HL-60 (cell line): ENCODE measurements around the gene NET1.

Experiments used
- DNase-seq, 2 experiments: peaks; one replicate each; pipeline ENCODE4 v3.0.0-alpha.2; 2010 to 2020; ENCODE audit warnings: low read depth in 1 of 2, low spot score in 1 of 2
- H3K27ac ChIP-seq: fragments of 250-450 bp; sonication (Bioruptor Pico); replicated peaks from 2 replicates; pipeline ENCODE4 v1.5.1; 2020; ENCODE audit warnings: mild to moderate bottlenecking, moderate library complexity
- H3K27me3 ChIP-seq: fragments of 250-450 bp; sonication (Bioruptor Pico); 2 replicates; pipeline ENCODE4 v1.5.1; 2021; ENCODE audit warnings: mild to moderate bottlenecking, moderate library complexity; ENCODE audit not compliant: insufficient read depth, poor library complexity, severe bottlenecking
- H3K4me3 ChIP-seq: replicated peaks from 2 replicates; pipeline ENCODE4 v1.5.1; 2011; ENCODE audit warnings: mild to moderate bottlenecking, control low read depth, low read length; ENCODE audit not compliant: insufficient read depth
- CTCF ChIP-seq: IDR thresholded peaks from one replicate; pipeline ENCODE4 v1.5.1; 2011; ENCODE audit warnings: low read length, control low read depth, inconsistent platforms; ENCODE audit not compliant: insufficient read depth
- GABPA ChIP-seq: IDR thresholded peaks from 2 replicates; pipeline ENCODE4 v1.6.1; 2012; ENCODE audit warnings: low read depth
- POLR2AphosphoS5 ChIP-seq: IDR thresholded peaks from 2 replicates; pipeline ENCODE4 v1.6.1; 2012; ENCODE audit warnings: low read depth
- SPI1 ChIP-seq: IDR thresholded peaks from 2 replicates; pipeline ENCODE4 v1.6.1; 2012; ENCODE audit warnings: low read depth, mild to moderate bottlenecking, borderline replicate concordance
- TF ChIP-seq, protein P1 (sequence below): IDR thresholded peaks from 2 replicates; pipeline ENCODE4 v1.6.1; 2012; ENCODE audit warnings: low read depth; ENCODE audit not compliant: insufficient replicate concordance

The NET1 gene

GRCh38 chr10:5506751-5507648, 94.6 kb downstream of the NET1 start:
- no peak for DNase-seq
- Histone ChIP-seq H3K27me3 (no peaks in the 10 kb centered on the region), H3K4me3 (no peak overlapping the region), H3K27ac (no peak overlapping the region)
- no peak for TF ChIP-seq POLR2AphosphoS5

DNA sequence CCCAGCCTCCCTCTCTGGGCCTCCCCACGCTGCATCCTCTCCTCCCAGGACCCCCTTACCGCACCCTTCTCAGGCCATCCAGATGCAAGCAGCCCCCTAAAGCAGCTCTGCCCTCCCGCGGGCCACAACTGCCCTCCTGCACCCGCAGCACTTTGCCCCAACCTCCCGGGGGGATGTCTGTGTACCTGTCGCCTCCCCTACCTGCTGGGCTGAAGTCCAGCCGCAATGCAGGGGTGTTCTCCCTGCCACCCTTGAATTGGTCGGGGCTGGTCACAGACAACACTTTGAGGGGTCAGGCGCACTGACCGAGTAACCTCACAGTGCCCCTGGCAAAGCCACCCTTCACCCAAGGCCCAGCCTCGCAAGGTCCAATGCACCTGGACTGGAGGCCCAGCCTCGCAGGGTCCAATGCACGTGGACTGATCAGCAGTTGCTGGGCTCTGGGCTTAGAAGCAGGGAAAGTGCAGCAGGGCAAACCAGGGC, 95.3 kb downstream of the NET1 start:
- Histone ChIP-seq H3K4me3 (no peak overlapping the region), H3K27me3 (no peaks in the 10 kb centered on the region), H3K27ac (no peak overlapping the region)
- no peak for DNase-seq
- no peak for TF ChIP-seq GABPA

GRCh38 chr10:5508161-5508604, 95.8 kb downstream of the NET1 start:
- H3K27ac ChIP-seq, result no peak overlapping the region
- no peak overlapping the region for H3K4me3 ChIP-seq
- TF ChIP-seq POLR2AphosphoS5 (no peak), CTCF (no peak), GABPA (no peak), SPI1 (no peak)
- TF ChIP-seq, protein P1, sequence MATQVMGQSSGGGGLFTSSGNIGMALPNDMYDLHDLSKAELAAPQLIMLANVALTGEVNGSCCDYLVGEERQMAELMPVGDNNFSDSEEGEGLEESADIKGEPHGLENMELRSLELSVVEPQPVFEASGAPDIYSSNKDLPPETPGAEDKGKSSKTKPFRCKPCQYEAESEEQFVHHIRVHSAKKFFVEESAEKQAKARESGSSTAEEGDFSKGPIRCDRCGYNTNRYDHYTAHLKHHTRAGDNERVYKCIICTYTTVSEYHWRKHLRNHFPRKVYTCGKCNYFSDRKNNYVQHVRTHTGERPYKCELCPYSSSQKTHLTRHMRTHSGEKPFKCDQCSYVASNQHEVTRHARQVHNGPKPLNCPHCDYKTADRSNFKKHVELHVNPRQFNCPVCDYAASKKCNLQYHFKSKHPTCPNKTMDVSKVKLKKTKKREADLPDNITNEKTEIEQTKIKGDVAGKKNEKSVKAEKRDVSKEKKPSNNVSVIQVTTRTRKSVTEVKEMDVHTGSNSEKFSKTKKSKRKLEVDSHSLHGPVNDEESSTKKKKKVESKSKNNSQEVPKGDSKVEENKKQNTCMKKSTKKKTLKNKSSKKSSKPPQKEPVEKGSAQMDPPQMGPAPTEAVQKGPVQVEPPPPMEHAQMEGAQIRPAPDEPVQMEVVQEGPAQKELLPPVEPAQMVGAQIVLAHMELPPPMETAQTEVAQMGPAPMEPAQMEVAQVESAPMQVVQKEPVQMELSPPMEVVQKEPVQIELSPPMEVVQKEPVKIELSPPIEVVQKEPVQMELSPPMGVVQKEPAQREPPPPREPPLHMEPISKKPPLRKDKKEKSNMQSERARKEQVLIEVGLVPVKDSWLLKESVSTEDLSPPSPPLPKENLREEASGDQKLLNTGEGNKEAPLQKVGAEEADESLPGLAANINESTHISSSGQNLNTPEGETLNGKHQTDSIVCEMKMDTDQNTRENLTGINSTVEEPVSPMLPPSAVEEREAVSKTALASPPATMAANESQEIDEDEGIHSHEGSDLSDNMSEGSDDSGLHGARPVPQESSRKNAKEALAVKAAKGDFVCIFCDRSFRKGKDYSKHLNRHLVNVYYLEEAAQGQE, result no peak
- no peaks in the 10 kb centered on the region for H3K27me3 ChIP-seq
- no peak for DNase-seq
